Activated effector memory CD4-positive, alpha-beta T cell treated with anti-CD3 and anti-CD28 coated beads, Interleukin-2, amount 50 U/mL, for 16 hours (primary cell): ENCODE results near the gene DCP2.
A peak's percentile ranks its signal among the peaks of the same experiment; 100 is the strongest.
"Not testable (repeated sequence)": the region's sequence is repeated elsewhere in the genome, so short reads cannot be mapped to it uniquely, and the experiment has no call there.

Source experiments
- DNase-seq: peaks from one replicate; pipeline ENCODE4 v3.0.0-alpha.2; 2020

DCP2 gene

GRCh38 chr5:112976432-112977309 lies at the start of gene DCP2:
Gene DCP2, plus strand, starts transcription at chr5:112976798. Its CDS starts 136 bp downstream, at chr5:112976934.
- DNase-seq: peak; percentile 98

- no peak for DNase-seq
Observed at GRCh38 chr5:112929336-112930081, 47.1 kb upstream of the DCP2 start.

GRCh38 chr5:112930082-112930344 lies 46.6 kb upstream of the DCP2 start:
- DNase-seq: no peak

GRCh38 chr5:112931473-112931872 lies 45.1 kb upstream of the DCP2 start:
- DNase-seq: no peak

- no peak for DNase-seq
Observed at GRCh38 chr5:112933105-112933504, 43.5 kb upstream of the DCP2 start.

GRCh38 chr5:112933651-112934365 lies 42.8 kb upstream of the DCP2 start:
- no peak for DNase-seq

- DNase-seq: no peak
Observed at GRCh38 chr5:112934366-112934663, 42.3 kb upstream of the DCP2 start.

- DNase-seq: no peak
Observed at GRCh38 chr5:112935675-112936074, 40.9 kb upstream of the DCP2 start.

- no peak for DNase-seq
Observed at GRCh38 chr5:112938286-112938685, 38.3 kb upstream of the DCP2 start.

GRCh38 chr5:112940670-112941069 lies 35.9 kb upstream of the DCP2 start:
- DNase-seq: no peak

- no peak for DNase-seq
Observed at GRCh38 chr5:112948458-112948857, 28.1 kb upstream of the DCP2 start.

- no peak for DNase-seq
Observed at GRCh38 chr5:112951124-112951702, 25.4 kb upstream of the DCP2 start.

- DNase-seq: no peak
Observed at GRCh38 chr5:112956606-112957005, 20.0 kb upstream of the DCP2 start.

- DNase-seq: no peak
Observed at GRCh38 chr5:112957036-112957808, 19.4 kb upstream of the DCP2 start.

GRCh38 chr5:112958093-112959088 lies 18.2 kb upstream of the DCP2 start:
- no peak for DNase-seq

GRCh38 chr5:112959872-112960271 lies 16.7 kb upstream of the DCP2 start:
- DNase-seq: not testable (repeated sequence)

GRCh38 chr5:112960315-112960714 lies 16.3 kb upstream of the DCP2 start:
- no peak for DNase-seq

GRCh38 chr5:112960863-112961504 lies 15.6 kb upstream of the DCP2 start:
- DNase-seq: no peak

GRCh38 chr5:112963374-112963733 lies 13.2 kb upstream of the DCP2 start:
- DNase-seq: not testable (repeated sequence)

GRCh38 chr5:112965733-112966306 lies 10.8 kb upstream of the DCP2 start:
- DNase-seq: no peak
